Measurements from ENCODE around the gene GOSR2. TPM values are rescaled to one million over a fixed set of nuclear protein-coding genes. Genes with fewer than 3 reads are reported as not detected.
"Not testable (repeated sequence)": the region's sequence is repeated elsewhere in the genome, so short reads cannot be mapped to it uniquely, and the experiment has no call there.

GOSR2 gene
- total RNA-seq, 1 experiment from 2014 or later: 53.5 TPM

DNA sequence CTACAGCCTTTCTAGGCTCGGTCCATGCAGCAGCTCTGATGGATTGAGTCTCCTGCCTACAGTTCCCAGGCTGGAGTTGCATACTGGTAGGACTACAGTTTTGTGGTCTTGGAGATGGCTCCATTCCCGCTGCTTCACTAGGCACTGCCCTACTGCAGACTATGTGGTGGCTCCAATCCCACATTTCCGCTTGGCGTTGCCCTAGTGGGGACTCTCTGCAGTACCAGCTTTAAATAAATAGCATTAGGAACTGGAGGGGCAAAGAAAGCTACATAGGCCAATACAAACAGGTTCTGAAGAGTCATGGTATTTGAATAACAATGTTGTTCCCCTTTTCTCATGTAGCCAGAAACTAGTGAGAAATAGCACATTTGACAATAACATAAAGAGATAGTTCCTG, 5.4 kb upstream of the GOSR2 start:
- Histone ChIP-seq H4K8ac (replicated peaks; ENCODE audit: insufficient read length, low read depth, low read length) (no peak overlapping the region), H3K27me3 (ENCODE audit: insufficient read depth, low read length) (no peaks in the 10 kb centered on the region), H3K27ac (ENCODE audit: insufficient read length, low read depth, low read length) (no peak overlapping the region), H3K4me1 (ENCODE audit: insufficient read depth, low read length) (no peaks in the 10 kb centered on the region), H2BK20ac (ENCODE audit: low read depth, low read length, poor library complexity, severe bottlenecking) (no peak overlapping the region), H3K4ac (ENCODE audit: low read depth, low read length) (no peak overlapping the region), H3K9ac (ENCODE audit: extremely low read depth, insufficient read length, low read length) (no peak overlapping the region), H2BK12ac (ENCODE audit: insufficient read length, low read depth, low read length) (no peak overlapping the region), H4K5ac (ENCODE audit: insufficient read length, low read depth, low read length) (no peak overlapping the region), H2BK5ac (ENCODE audit: insufficient read length, low read length) (no peak overlapping the region), H3T11ph (ENCODE audit: low read length) (no peak overlapping the region), H2BK15ac (ENCODE audit: low read depth, low read length) (no peak overlapping the region), H2AFZ (ENCODE audit: low read length) (no peak overlapping the region), H3K4me2 (ENCODE audit: insufficient read depth, insufficient read length, low read length) (no peak overlapping the region), H3K23me2 (ENCODE audit: insufficient read length, low read depth, low read length, poor library complexity, severe bottlenecking) (no peaks in the 10 kb centered on the region), H4K20me1 (ENCODE audit: control insufficient read depth, insufficient read depth, insufficient read length) (no peaks in the 10 kb centered on the region), H3K56ac (ENCODE audit: insufficient read length, low read depth, low read length) (no peak overlapping the region), H2BK120ac (ENCODE audit: low read depth, low read length, poor library complexity, severe bottlenecking) (no peak overlapping the region), H3K79me1 (ENCODE audit: insufficient read depth, low read depth, low read length, poor library complexity, severe bottlenecking) (no peaks in the 10 kb centered on the region), H3K14ac (ENCODE audit: insufficient read depth, low read length) (no peak overlapping the region), H4K91ac (ENCODE audit: insufficient read length, low read depth, low read length) (no peak overlapping the region), H3K9me3 (ENCODE audit: control insufficient read depth, low read depth, low read length) (no peaks in the 10 kb centered on the region), H3K18ac (ENCODE audit: insufficient read length, low read depth, low read length) (no peak overlapping the region), H2AK5ac (ENCODE audit: insufficient read length, low read length) (no peak overlapping the region), H3K79me2 (ENCODE audit: insufficient read depth, low read length) (no peaks in the 10 kb centered on the region), H3K23ac (ENCODE audit: insufficient read length, low read depth, low read length) (no peak overlapping the region)
- WGBS (ENCODE audit: extremely low coverage, insufficient read length, low lambda C conversion rate): no CpG with 5 or more reads among the region's 4 CpGs
- TF ChIP-seq CTCF (conservative IDR thresholded peaks at IDR 0.05): peak; percentile 28; the same call in 1 of the 3 replicates
- Mint-ChIP-seq H3K4me1 (peaks cover 0 to under 1% of the 10 kb centered on the region in 2 experiments; a peak in 1 of 4 replicates), H3K4me3 (no peak overlapping the region), H3K36me3 (ENCODE audit: insufficient read depth in 1 of 3, low read depth in 3 of 3) (no peaks in the 10 kb centered on the region), H3K27ac (no peak overlapping the region), H3K9me3 (peaks cover 0 to 2% of the 10 kb centered on the region in 2 experiments; a peak in 2 of 5 replicates), H3K27me3 (ENCODE audit: low read depth) (peaks cover 14% of the 10 kb centered on the region)
- no peak for DNase-seq

GRCh38 chr17:46921962-46922361, 998 bp upstream of the GOSR2 start:
- not testable (repeated sequence) for H3K27ac ChIP-seq (ENCODE audit: insufficient read length, low read depth, low read length); H3K56ac ChIP-seq (ENCODE audit: insufficient read length, low read depth, low read length); H3K23me2 ChIP-seq (ENCODE audit: insufficient read length, low read depth, low read length, poor library complexity, severe bottlenecking); H4K8ac ChIP-seq (replicated peaks; ENCODE audit: insufficient read length, low read depth, low read length); H3K79me1 ChIP-seq (ENCODE audit: insufficient read depth, low read depth, low read length, poor library complexity, severe bottlenecking); H4K5ac ChIP-seq (ENCODE audit: insufficient read length, low read depth, low read length); H3K4me1 ChIP-seq (ENCODE audit: insufficient read depth, low read length); H3K14ac ChIP-seq (ENCODE audit: insufficient read depth, low read length); H3K9ac ChIP-seq (ENCODE audit: extremely low read depth, insufficient read length, low read length); H3K27me3 ChIP-seq (ENCODE audit: insufficient read depth, low read length); H3K4ac ChIP-seq (ENCODE audit: low read depth, low read length); H2AK5ac ChIP-seq (ENCODE audit: insufficient read length, low read length); H3K36me3 Mint-ChIP-seq (ENCODE audit: insufficient read depth in 1 of 3, low read depth in 3 of 3); H2BK5ac ChIP-seq (ENCODE audit: insufficient read length, low read length); H3K4me2 ChIP-seq (ENCODE audit: insufficient read depth, insufficient read length, low read length); H3K18ac ChIP-seq (ENCODE audit: insufficient read length, low read depth, low read length); H4K20me1 ChIP-seq (ENCODE audit: control insufficient read depth, insufficient read depth, insufficient read length); H3K9me3 ChIP-seq (ENCODE audit: control insufficient read depth, low read depth, low read length); H2BK20ac ChIP-seq (ENCODE audit: low read depth, low read length, poor library complexity, severe bottlenecking); H3K27ac Mint-ChIP-seq; DNase-seq; H2BK15ac ChIP-seq (ENCODE audit: low read depth, low read length); H3K27me3 Mint-ChIP-seq (ENCODE audit: low read depth); H2BK12ac ChIP-seq (ENCODE audit: insufficient read length, low read depth, low read length); H3K9me3 Mint-ChIP-seq; H3K23ac ChIP-seq (ENCODE audit: insufficient read length, low read depth, low read length); H3T11ph ChIP-seq (ENCODE audit: low read length); H2BK120ac ChIP-seq (ENCODE audit: low read depth, low read length, poor library complexity, severe bottlenecking); H4K91ac ChIP-seq (ENCODE audit: insufficient read length, low read depth, low read length); H2AFZ ChIP-seq (ENCODE audit: low read length)
- Mint-ChIP-seq H3K4me3 (peak overlapping the region; percentile 80), H3K4me1 (peaks cover 9 to 10% of the 10 kb centered on the region in 2 experiments; a peak in 3 of 4 replicates)
- peaks cover 16% of the 10 kb centered on the region; the same call in 1 of the 2 replicates for H3K79me2 ChIP-seq (ENCODE audit: insufficient read depth, low read length)
- no CpG with 5 or more reads among the region's 4 CpGs for WGBS (ENCODE audit: extremely low coverage, insufficient read length, low lambda C conversion rate)

Data from H9 (cell line).